GM12878 (cell line): ENCODE results near the gene HAND2. TPM values are rescaled to one million over a fixed set of nuclear protein-coding genes. Genes with fewer than 3 reads are reported as not detected.

Experiments
- ATAC-seq: fragments of 200-7000 bp; cut with Tn5 transposase; 3 replicates; pipeline ENCODE4 v1.9.1; 2020; ENCODE audit warnings: mild to moderate bottlenecking, moderate library complexity
- BruUV-seq: library from RNA; stranded (reverse); fragments of 400-500 nt; replicated peaks from 2 replicates; lab custom pipeline; 2021; lab: Mats Ljungman, UMichigan
- CTCF ChIA-PET: fragments of 300-600 bp; sonication (Branson Sonifier 250); formaldehyde crosslinking; extraction: SDS; loops from one replicate; lab custom pipeline; 2021; ENCODE audit warnings: inconsistent platforms; lab: Yijun Ruan, JAX
- POLR2A ChIA-PET: fragments of 350-600 bp; formaldehyde crosslinking; extraction: SDS; loops from one replicate; lab custom pipeline; 2021; ENCODE audit warnings: inconsistent platforms; lab: Charles Lee
- RAD21 ChIA-PET: fragments of 300-600 bp; sonication (Branson Sonifier 250); formaldehyde crosslinking; loops from one replicate; lab custom pipeline; 2023; ENCODE audit warnings: antibody characterized with exemption; ENCODE audit not compliant: unreplicated experiment; lab: Charles Lee
- SMC1A ChIA-PET: fragments of 300-600 bp; sonication (Branson Sonifier 250); formaldehyde crosslinking; loops from one replicate; lab custom pipeline; 2023; ENCODE audit not compliant: unreplicated experiment, uncharacterized antibody; lab: Charles Lee
- DNase-seq: peaks from one replicate; pipeline ENCODE4 v3.0.0-alpha.2; 2011; ENCODE audit warnings: low read depth, low spot score
- FAIRE-seq: peaks from 3 replicates; lab custom pipeline; 2011; peaks lifted over from hg19 to GRCh38; lab: Jason Lieb, UNC
- H2AFZ ChIP-seq: 2 replicates; pipeline ENCODE4 v1.6.0; 2011; ENCODE audit warnings: low read depth, low read length, control low read depth; ENCODE audit not compliant: control insufficient read depth
- H3K27ac ChIP-seq: 2 replicates; pipeline ENCODE4 v1.5.1; 2011; ENCODE audit warnings: control low read depth; ENCODE audit not compliant: control insufficient read depth, insufficient read depth
- H3K27me3 ChIP-seq, 2 experiments: replicated peaks in 1 of 2; 2 replicates each; pipeline versions ENCODE4 v1.6.0 to v1.6.1; 2011; ENCODE audit warnings: low read length in 1 of 2; ENCODE audit not compliant: control insufficient read depth in 2 of 2, insufficient read depth in 2 of 2
- H3K36me3 ChIP-seq, 2 experiments: 2 replicates each; pipeline ENCODE4 v1.5.1; 2011; ENCODE audit warnings: low read length in 1 of 2; ENCODE audit not compliant: control insufficient read depth in 2 of 2, insufficient read depth in 2 of 2
- H3K4me1 ChIP-seq: 2 replicates; pipeline ENCODE4 v1.6.1; 2011; ENCODE audit warnings: mild to moderate bottlenecking, low read length, moderate library complexity, mixed read lengths; ENCODE audit not compliant: control insufficient read depth, insufficient read depth
- H3K4me2 ChIP-seq: 2 replicates; pipeline ENCODE4 v1.6.0; 2011; ENCODE audit warnings: control low read depth; ENCODE audit not compliant: control insufficient read depth, insufficient read depth
- H3K4me3 ChIP-seq: fragments of 200-600 bp; sonication (generic); 2 replicates; pipeline ENCODE4 v1.5.1; 2016
- H3K79me2 ChIP-seq: 2 replicates; pipeline ENCODE4 v1.6.0; 2011; ENCODE audit warnings: low read length; ENCODE audit not compliant: control insufficient read depth, insufficient read depth
- H3K9ac ChIP-seq: 2 replicates; pipeline ENCODE4 v1.8.0; 2011; ENCODE audit warnings: low read length, control low read depth, mixed read lengths; ENCODE audit not compliant: control insufficient read depth, insufficient read depth
- H3K9me3 ChIP-seq: replicated peaks from 3 replicates; pipeline ENCODE4 v1.5.1; 2011; ENCODE audit warnings: mild to moderate bottlenecking, low read length; ENCODE audit not compliant: control insufficient read depth, insufficient read depth
- H4K20me1 ChIP-seq: 2 replicates; pipeline ENCODE4 v1.6.0; 2011; ENCODE audit not compliant: control insufficient read depth, insufficient read depth
- CBFB ChIP-seq: IDR thresholded peaks from 2 replicates; pipeline ENCODE4 v1.6.1; 2016; ENCODE audit warnings: antibody characterized with exemption, low read depth
- CBX5 ChIP-seq: sonication (generic); IDR thresholded peaks from 2 replicates; pipeline ENCODE4 v1.6.1; 2016; ENCODE audit warnings: low read depth, moderate library complexity, mild to moderate bottlenecking, inconsistent platforms
- CEBPB ChIP-seq, 2 experiments: fragments of 150-350 bp in 1 of 2; IDR thresholded peaks; 2 replicates each; pipeline ENCODE4 v1.6.1; 2012 to 2014; ENCODE audit warnings: low read depth in 2 of 2, low read length in 2 of 2, borderline replicate concordance in 1 of 2, inconsistent platforms in 1 of 2
- CHD2 ChIP-seq: IDR thresholded peaks from 2 replicates; pipeline ENCODE4 v1.6.1; 2011; ENCODE audit warnings: low read depth, low read length, improper control_type of control experiment, borderline replicate concordance
- CHD4 ChIP-seq: fragments of 200-600 bp; sonication (generic); IDR thresholded peaks from 2 replicates; pipeline ENCODE4 v1.6.1; 2016; ENCODE audit warnings: mild to moderate bottlenecking
- JUND ChIP-seq: IDR thresholded peaks from 2 replicates; pipeline ENCODE4 v1.6.1; 2012; ENCODE audit warnings: low read depth, mild to moderate bottlenecking, low read length, improper control_type of control experiment, moderate library complexity
- KDM1A ChIP-seq: fragments of 200-600 bp; sonication (generic); IDR thresholded peaks from 2 replicates; pipeline ENCODE4 v1.6.1; 2016; ENCODE audit warnings: borderline replicate concordance
- MXI1 ChIP-seq: fragments of 150-350 bp; IDR thresholded peaks from 2 replicates; pipeline ENCODE4 v1.6.1; 2011; ENCODE audit warnings: low read depth, mild to moderate bottlenecking, inconsistent platforms, low read length, improper control_type of control experiment
- NBN ChIP-seq: fragments of 450-650 bp; IDR thresholded peaks from 2 replicates; pipeline ENCODE4 v1.6.1; 2016
- PAX5 ChIP-seq: IDR thresholded peaks from 2 replicates; pipeline ENCODE4 v1.6.1; 2011; ENCODE audit warnings: low read depth, low read length, borderline replicate concordance
- SREBF2 ChIP-seq: IDR thresholded peaks from 2 replicates; pipeline ENCODE4 v1.6.1; 2012; ENCODE audit warnings: mild to moderate bottlenecking, low read length
- STAT1 ChIP-seq: fragments of 450-650 bp; conservative IDR thresholded peaks from 2 replicates; pipeline ENCODE4 v1.6.1; 2014; ENCODE audit warnings: antibody characterized with exemption, mild to moderate bottlenecking
- TCF7 ChIP-seq: IDR thresholded peaks from 2 replicates; pipeline ENCODE4 v1.6.1; 2014; ENCODE audit warnings: antibody characterized with exemption, borderline replicate concordance
- ZNF384 ChIP-seq: IDR thresholded peaks from 2 replicates; pipeline ENCODE4 v1.6.1; 2012; ENCODE audit warnings: low read depth, mild to moderate bottlenecking, low read length, improper control_type of control experiment, borderline replicate concordance
- WGBS: methylation state at CpG from one replicate; pipeline ENCODE4 v1.1.6; 2016; ENCODE audit warnings: low lambda C conversion rate; ENCODE audit not compliant: insufficient replicate concordance, insufficient coverage; ENCODE audit errors: missing lambda C conversion rate; 5-methylcytosine and 5-hydroxymethylcytosine counted together
- in situ Hi-C: fragments of 300-500 bp; cut with MboI; formaldehyde crosslinking; loops from 9 replicates; pipeline ENCODE4 v1.14.3; 2018; ENCODE audit warnings: mixed read lengths
- intact Hi-C: fragments of 100-400 bp; cut with micrococcal nuclease; formaldehyde crosslinking; loops from one replicate; pipeline ENCODE4 v1.14.2; 2022; ENCODE audit not compliant: unreplicated experiment
- polyA plus RNA-seq, 11 experiments: library from polyadenylated mRNA; depleted of rRNA in 4 of 11; unstranded in 6 of 11; stranded (reverse) in 5 of 11; fragments of >200 nt; fragmentation: Nextera tagmentation in 4 of 11; fragmentation: Illumina TruSeq in 1 of 11; extraction: Ambion mirVana in 4 of 11; extraction: Trizol in 1 of 11; gene quantifications; 1 replicate in 1 of 11; 2 replicates in 10 of 11; pipeline versions ENCODE4 v1.2.1 to v1.2.3, GENCODE V29; 2011 to 2016; ENCODE audit warnings: inconsistent platforms in 2 of 11, missing spikeins in 2 of 11, low read depth in 1 of 11
- total RNA-seq, 4 experiments: library from RNA; depleted of rRNA in 3 of 4; stranded (reverse); fragments of >200 nt in 3 of 4; fragmentation: Illumina TruSeq in 1 of 4; extraction: Trizol in 1 of 4; gene quantifications; 2 replicates each; pipeline versions ENCODE4 v1.2.1 to v1.2.3, GENCODE V29; 2013 to 2021
- TF ChIP-seq, protein P1 (sequence below): fragments of 450-650 bp; IDR thresholded peaks from 2 replicates; pipeline ENCODE4 v1.6.1; 2017; ENCODE audit warnings: borderline replicate concordance

The HAND2 gene
- total and polyA plus RNA-seq, 10 of the 15 experiments (the other 5 are each of a cell fraction or from before 2014, with no cell fraction given): 0.09 TPM; not detected in 9

GRCh38 chr4:173560896-173561295 is 30.9 kb upstream of the HAND2 start:
- RAD21 ChIA-PET: no interaction called here

More at GRCh38 chr4:173560896-173561295, 30.9 kb upstream of the HAND2 start:
- no TSS peak for BruUV-seq
- CTCF ChIA-PET: no interaction called here
- Histone ChIP-seq H3K27me3 (no peaks in the 10 kb centered on the region), H3K4me1 (no peaks in the 10 kb centered on the region), H3K9me3 (no peaks in the 10 kb centered on the region), H2AFZ (no peak overlapping the region), H3K4me2 (no peak overlapping the region), H3K79me2 (no peaks in the 10 kb centered on the region), H3K9ac (no peak overlapping the region), H4K20me1 (no peaks in the 10 kb centered on the region), H3K36me3 (no peaks in the 10 kb centered on the region), H3K27ac (no peak overlapping the region), H3K4me3 (no peak overlapping the region)
- SMC1A ChIA-PET: interaction anchor here (0.8 kb wide), 1 partner anchor 55 kb away, joined by 4 read pairs; no protein-coding TSS in a partner anchor
- FAIRE-seq (no peak), DNase-seq (no peak), ATAC-seq (no peak)
- WGBS: 53% methylated on average over 1 of the region's 1 CpG
- POLR2A ChIA-PET: no interaction called here
- in situ Hi-C loops: no loop called here
- intact Hi-C loops: no loop called here
- TF ChIP-seq ZNF384: no peak
- TF ChIP-seq CBX5: no peak
- no peak for TF ChIP-seq SREBF2
- TF ChIP-seq KDM1A: no peak
- no peak for TF ChIP-seq NBN
- no peak for TF ChIP-seq CBFB
- TF ChIP-seq MXI1: no peak
- no peak for TF ChIP-seq CEBPB (IDR thresholded peaks at IDR 0.05; ENCODE audit: borderline replicate concordance in 1 of 2, low read depth in 2 of 2, low read length in 2 of 2)
- TF ChIP-seq STAT1: no peak
- TF ChIP-seq CHD2: no peak
- no peak for TF ChIP-seq CHD4
- TF ChIP-seq TCF7: no peak
- TF ChIP-seq, protein P1, sequence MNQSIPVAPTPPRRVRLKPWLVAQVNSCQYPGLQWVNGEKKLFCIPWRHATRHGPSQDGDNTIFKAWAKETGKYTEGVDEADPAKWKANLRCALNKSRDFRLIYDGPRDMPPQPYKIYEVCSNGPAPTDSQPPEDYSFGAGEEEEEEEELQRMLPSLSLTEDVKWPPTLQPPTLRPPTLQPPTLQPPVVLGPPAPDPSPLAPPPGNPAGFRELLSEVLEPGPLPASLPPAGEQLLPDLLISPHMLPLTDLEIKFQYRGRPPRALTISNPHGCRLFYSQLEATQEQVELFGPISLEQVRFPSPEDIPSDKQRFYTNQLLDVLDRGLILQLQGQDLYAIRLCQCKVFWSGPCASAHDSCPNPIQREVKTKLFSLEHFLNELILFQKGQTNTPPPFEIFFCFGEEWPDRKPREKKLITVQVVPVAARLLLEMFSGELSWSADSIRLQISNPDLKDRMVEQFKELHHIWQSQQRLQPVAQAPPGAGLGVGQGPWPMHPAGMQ: no peak
- no peak for TF ChIP-seq JUND
- TF ChIP-seq PAX5: no peak
